Esophagus squamous epithelium (tissue), 5 donors: ENCODE data around the gene CCNL2. TPM values are rescaled to one million over a fixed set of nuclear protein-coding genes. Genes with fewer than 3 reads are reported as not detected.

Experiments
- DNase-seq: peaks from one replicate; lab custom pipeline; 2025; lab: John Stamatoyannopoulos, UW
- H3K27ac ChIP-seq, 4 donors: fragments of 200-600 bp; sonication (generic); one replicate each; pipeline ENCODE4 v1.5.1; 2016 to 2019; ENCODE audit warnings: mild to moderate bottlenecking in 1 of 4
- H3K27me3 ChIP-seq, 4 donors: fragments of 200-600 bp; sonication (generic); 1 replicate in 3 of 4; 2 replicates in 1 of 4; pipeline versions ENCODE4 v1.5.1 to v1.6.0; 2017 to 2021; ENCODE audit warnings: antibody characterized with exemption in 1 of 4
- H3K36me3 ChIP-seq, 3 donors: fragments of 200-600 bp; sonication (generic); one replicate each; pipeline ENCODE4 v1.5.1; 2016 to 2019
- H3K4me1 ChIP-seq, 3 donors: fragments of 200-600 bp; sonication (generic); one replicate each; pipeline ENCODE4 v1.5.1; 2017 to 2019
- H3K4me3 ChIP-seq, 4 donors: fragments of 200-600 bp; sonication (generic); 1 replicate in 3 of 4; 2 replicates in 1 of 4; pipeline ENCODE4 v1.5.1; 2016 to 2019; ENCODE audit warnings: mild to moderate bottlenecking in 2 of 4, moderate library complexity in 1 of 4
- H3K9me3 ChIP-seq, 3 donors: fragments of 200-600 bp; sonication (generic); one replicate each; pipeline ENCODE4 v1.5.1; 2016 to 2019
- POLR2A ChIP-seq, 4 donors: fragments of 450-650 bp; IDR thresholded peaks; one replicate each; pipeline ENCODE4 v1.6.1; 2017; ENCODE audit warnings: antibody characterized with exemption in 4 of 4, mild to moderate bottlenecking in 4 of 4, moderate library complexity in 3 of 4
- WGBS, 2 donors: methylation state at CpG; one replicate each; pipeline ENCODE4 v1.1.5; 2018; 5-methylcytosine and 5-hydroxymethylcytosine counted together
- intact Hi-C: fragments of 100-400 bp; cut with DNase I; formaldehyde crosslinking; loops from one replicate; pipeline ENCODE4 v1.15.0; 2022
- total RNA-seq, 4 donors: library from RNA; depleted of rRNA; stranded (reverse); fragments of >200 nt; gene quantifications; one replicate each; pipeline ENCODE4 v1.1.0, GENCODE V29; 2016
- TF ChIP-seq, protein P1 (sequence below), 6 experiments: fragments of 450-650 bp in 4 of 6; fragments of 200-600 bp in 2 of 6; sonication (generic) in 2 of 6; IDR thresholded peaks; one replicate each; pipeline ENCODE4 v1.5.1; 2016 to 2019; ENCODE audit warnings: antibody characterized with exemption in 6 of 6, mild to moderate bottlenecking in 4 of 6, moderate library complexity in 4 of 6
- donor health status: DM: yes; HTN: yes; CAD: no.

CCNL2 gene
- total RNA-seq, 4 donors from 2014 or later = 42.5 to 213 (median 104) TPM

DNA sequence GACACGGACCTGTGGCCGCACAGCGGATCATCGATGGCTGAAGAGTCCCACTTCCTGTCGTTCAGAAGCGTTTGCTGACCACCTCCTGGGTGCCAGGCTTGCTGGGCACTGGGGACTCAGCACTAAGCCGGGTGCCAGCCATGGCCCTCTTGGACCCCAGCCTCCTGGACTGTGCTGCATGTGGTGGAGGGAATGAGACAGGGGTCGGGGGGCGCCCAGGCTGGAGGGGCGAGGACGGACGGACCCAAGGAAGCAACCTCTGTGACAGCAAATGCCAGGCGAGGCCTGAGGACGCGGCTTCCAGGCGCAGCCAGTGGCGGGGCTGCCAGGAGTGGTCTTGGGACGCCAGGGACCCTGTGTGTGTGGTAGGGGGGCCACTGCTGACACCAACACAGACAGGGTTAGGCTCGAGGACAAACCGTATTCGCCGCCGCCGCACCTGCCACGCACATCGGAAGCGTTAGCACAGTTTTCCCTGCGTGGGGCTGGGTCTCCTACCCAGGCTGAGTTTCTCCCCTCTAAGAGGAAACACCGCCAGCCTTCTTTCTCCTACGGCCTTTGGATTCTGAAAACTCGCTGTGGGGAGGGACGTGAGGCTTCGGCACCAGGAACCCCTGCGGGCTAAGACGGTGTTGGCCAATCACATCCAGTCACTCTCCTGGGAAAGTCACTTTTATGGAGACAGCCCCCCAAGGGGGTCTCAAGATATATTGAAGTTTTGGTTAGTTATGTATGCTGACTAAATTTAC is 37.7 kb downstream of the CCNL2 start:
- WGBS, 2 donors = 39 to 70% methylated on average over 3 to 19 of the region's 35 CpGs
- no peak for TF ChIP-seq POLR2A (IDR thresholded peaks at IDR 0.05)
- TF ChIP-seq, protein P1, sequence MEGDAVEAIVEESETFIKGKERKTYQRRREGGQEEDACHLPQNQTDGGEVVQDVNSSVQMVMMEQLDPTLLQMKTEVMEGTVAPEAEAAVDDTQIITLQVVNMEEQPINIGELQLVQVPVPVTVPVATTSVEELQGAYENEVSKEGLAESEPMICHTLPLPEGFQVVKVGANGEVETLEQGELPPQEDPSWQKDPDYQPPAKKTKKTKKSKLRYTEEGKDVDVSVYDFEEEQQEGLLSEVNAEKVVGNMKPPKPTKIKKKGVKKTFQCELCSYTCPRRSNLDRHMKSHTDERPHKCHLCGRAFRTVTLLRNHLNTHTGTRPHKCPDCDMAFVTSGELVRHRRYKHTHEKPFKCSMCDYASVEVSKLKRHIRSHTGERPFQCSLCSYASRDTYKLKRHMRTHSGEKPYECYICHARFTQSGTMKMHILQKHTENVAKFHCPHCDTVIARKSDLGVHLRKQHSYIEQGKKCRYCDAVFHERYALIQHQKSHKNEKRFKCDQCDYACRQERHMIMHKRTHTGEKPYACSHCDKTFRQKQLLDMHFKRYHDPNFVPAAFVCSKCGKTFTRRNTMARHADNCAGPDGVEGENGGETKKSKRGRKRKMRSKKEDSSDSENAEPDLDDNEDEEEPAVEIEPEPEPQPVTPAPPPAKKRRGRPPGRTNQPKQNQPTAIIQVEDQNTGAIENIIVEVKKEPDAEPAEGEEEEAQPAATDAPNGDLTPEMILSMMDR (IDR thresholded peaks at IDR 0.05) = no peak
- no peak overlapping the region for H3K4me3 ChIP-seq
- peaks cover 17 to 60% (median 33%) of the 10 kb centered on the region in 3 donors for H3K4me1 ChIP-seq
- no peak for DNase-seq
- peak overlapping the region in 3 of 4 donors; percentile 45 to 81 (median 76) for H3K27ac ChIP-seq
- peaks cover 0 to 52% (median 0%) of the 10 kb centered on the region in 4 donors for H3K27me3 ChIP-seq
- intact Hi-C loops = no loop called here
- H3K9me3 ChIP-seq = no peaks in the 10 kb centered on the region
- no peaks in the 10 kb centered on the region for H3K36me3 ChIP-seq

DNA sequence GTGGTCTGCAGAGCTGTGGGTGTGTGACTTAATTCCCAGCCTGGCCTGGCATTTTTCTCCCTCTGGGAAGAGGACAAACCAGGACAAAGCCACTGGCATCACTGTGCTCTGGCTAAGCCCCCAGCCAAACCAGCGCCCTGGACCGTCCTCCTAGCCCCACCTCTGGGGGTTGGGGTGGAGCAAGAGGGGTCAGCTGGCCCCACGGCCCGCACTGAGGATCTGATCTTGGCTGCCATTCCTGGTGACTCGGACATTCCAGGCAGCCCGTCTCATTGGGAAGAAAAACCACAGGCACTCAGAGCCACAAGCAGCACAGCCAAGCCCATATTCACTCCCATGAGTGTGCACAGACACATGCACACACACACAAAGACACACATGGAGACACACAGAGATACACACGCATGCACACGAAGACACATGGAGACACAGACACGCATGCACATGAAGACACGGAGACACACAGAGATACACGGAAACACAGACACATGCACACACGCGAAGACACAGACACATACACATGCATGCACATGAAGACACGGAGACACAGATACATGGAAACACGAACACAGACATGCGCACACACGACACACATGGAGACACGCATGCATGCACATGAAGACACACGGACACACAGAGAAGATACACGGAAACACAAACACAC is 38.5 kb downstream of the CCNL2 start:
- WGBS, 2 donors = 77 to 80% methylated on average over 14 of the region's 20 CpGs
- no peak for TF ChIP-seq POLR2A (IDR thresholded peaks at IDR 0.05)
- TF ChIP-seq, protein P1 (IDR thresholded peaks at IDR 0.05) = no peak
- peak overlapping the region; percentile 65 to 92 (median 85) for H3K27ac ChIP-seq
- H3K4me3 ChIP-seq = no peak overlapping the region
- intact Hi-C loops = no loop called here
- DNase-seq = no peak
- H3K4me1 ChIP-seq = peaks cover 23 to 67% (median 37%) of the 10 kb centered on the region in 3 donors
- no peaks in the 10 kb centered on the region for H3K9me3 ChIP-seq
- H3K27me3 ChIP-seq = peaks cover 0 to 60% (median under 1%) of the 10 kb centered on the region in 4 donors
- no peaks in the 10 kb centered on the region for H3K36me3 ChIP-seq

DNA sequence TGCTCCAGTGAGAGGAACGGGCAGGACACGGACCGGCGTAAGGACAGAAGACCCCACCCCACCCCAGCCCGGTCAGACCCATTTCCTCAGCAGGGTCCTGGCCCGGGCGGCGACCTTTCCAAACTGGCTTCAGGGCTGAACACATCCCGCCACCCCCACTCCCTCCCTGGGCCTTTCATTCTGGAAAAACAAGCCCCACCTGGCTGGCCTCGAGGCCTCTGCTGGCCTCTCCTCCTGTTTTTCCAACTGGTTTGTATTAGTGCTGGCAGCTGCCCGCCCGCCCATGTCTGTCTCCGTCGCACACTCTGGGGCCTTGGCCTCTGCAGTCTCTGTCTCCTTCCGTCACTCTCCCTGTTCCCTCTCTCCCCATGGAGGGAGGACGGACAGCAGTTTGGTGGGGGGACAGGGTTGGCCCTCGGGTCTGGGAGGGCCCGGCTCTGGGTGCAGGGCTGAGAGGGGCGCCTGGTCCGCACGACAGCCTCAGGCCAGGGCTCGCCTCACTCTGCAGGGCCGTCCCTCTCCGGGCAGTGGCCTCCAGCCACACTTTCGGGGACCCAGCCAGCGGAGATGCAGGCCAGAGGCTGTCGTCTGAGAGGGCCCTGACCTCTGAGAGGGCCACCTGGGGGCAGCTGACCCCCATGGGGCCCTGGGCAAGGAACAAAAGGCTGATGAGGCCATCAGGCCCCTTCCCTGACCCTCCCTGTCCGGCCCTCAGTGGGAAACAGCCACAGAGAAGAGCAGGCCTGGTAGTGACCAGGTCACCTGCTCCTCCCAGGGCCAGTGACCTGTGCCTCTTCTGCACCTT is 39.3 kb downstream of the CCNL2 start:
- Histone ChIP-seq H3K36me3 (no peaks in the 10 kb centered on the region), H3K4me1 (peaks cover 31 to 75% (median 37%) of the 10 kb centered on the region in 3 donors), H3K4me3 (peak overlapping the region in 1 of 4 donors; percentile 12), H3K9me3 (no peaks in the 10 kb centered on the region), H3K27me3 (peaks cover 0 to 68% (median 4%) of the 10 kb centered on the region in 4 donors), H3K27ac (peak overlapping the region; percentile 65 to 92 (median 85))
- no peak for TF ChIP-seq POLR2A (IDR thresholded peaks at IDR 0.05)
- TF ChIP-seq, protein P1 (IDR thresholded peaks at IDR 0.05) = no peak
- intact Hi-C loops = no loop called here
- DNase-seq = no peak
- WGBS, 2 donors = 30 to 43% methylated on average over 6 to 7 of the region's 28 CpGs

DNA sequence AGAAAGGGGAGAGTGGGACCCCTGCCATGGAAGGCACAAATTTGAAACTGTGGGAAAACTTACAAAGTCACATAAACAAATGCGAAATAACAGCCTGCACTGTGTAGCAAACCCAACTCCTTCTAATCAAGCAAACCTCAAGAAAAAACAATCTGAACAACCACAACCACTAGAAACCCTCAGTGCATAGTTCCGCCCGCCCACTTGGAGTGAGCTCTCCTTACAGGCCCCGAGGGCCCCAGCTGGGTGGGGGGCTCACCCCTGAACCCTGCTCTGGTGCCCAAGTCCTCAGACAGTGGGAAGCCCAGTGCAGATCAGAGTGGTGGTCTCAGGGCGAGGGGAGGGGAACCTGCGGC is 39.8 kb downstream of the CCNL2 start:
- no peak for DNase-seq
- H3K27ac ChIP-seq = peak overlapping the region; percentile 65 to 92 (median 85)
- TF ChIP-seq POLR2A (IDR thresholded peaks at IDR 0.05) = no peak
- TF ChIP-seq, protein P1 (IDR thresholded peaks at IDR 0.05) = no peak
- H3K4me3 ChIP-seq = peak overlapping the region in 1 of 4 donors; percentile 61
- peaks cover 35 to 81% (median 37%) of the 10 kb centered on the region in 3 donors for H3K4me1 ChIP-seq
- H3K36me3 ChIP-seq = peaks cover 0 to 3% (median 0%) of the 10 kb centered on the region in 3 donors
- peaks cover 0 to 73% (median 6%) of the 10 kb centered on the region in 4 donors for H3K27me3 ChIP-seq
- intact Hi-C loops = no loop called here
- 80% methylated on average over 1 to 2 of the region's 6 CpGs for WGBS, 2 donors
- no peaks in the 10 kb centered on the region for H3K9me3 ChIP-seq
